ENCODE results near the gene DZIP1.

DZIP1 gene

DNA sequence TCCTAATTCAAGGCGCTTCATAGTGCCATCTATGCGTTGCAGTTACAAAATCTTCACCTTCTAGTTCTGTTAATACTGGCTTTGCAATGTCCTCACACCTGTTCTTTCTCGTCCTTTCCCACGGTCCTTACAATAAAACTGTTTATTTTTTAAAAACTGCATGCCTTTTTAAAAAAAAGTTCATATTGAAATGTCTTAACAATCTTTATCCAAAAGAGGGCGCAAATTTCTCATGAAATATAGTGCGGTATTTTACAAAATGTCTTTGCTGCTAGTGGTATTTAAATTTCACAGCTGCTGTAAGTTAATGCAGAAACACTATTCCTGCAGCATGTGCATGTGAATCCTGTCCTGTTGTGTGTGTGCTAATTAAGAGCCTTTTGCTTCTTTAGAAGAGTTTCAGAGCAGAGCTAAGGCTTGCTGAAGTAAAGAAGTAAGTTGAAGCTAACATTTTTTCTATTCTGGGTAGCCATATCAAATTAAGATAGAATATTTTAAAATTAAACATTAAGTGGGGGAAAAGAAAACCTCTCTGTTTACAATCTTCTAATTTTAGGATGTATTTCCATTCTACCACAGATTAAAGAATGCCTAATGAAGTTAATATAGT lies 107.8 kb downstream of the DZIP1 start:
- DNase-seq = peak in 1 of 2 donors; percentile 72
- Histone ChIP-seq H4K91ac (ENCODE audit: low read depth, low read length) (no peak overlapping the region), H3K9me3 (ENCODE audit: insufficient read depth, low read depth, low read length) (no peaks in the 10 kb centered on the region), H2BK120ac (ENCODE audit: insufficient read depth, low read length, poor library complexity) (no peak overlapping the region), H3K4me1 (ENCODE audit: control insufficient read depth in 1 of 2, insufficient read depth in 2 of 2, low read length in 2 of 2) (peaks cover 2 to 3% of the 10 kb centered on the region in 2 experiments), H4K12ac (ENCODE audit: low read depth, low read length) (no peak overlapping the region), H3K27ac (ENCODE audit: low read depth, low read length) (no peak overlapping the region), H3K36me3 (ENCODE audit: control insufficient read depth in 1 of 2, insufficient read depth in 2 of 2, low read length in 2 of 2) (no peaks in the 10 kb centered on the region), H3K79me2 (ENCODE audit: control insufficient read depth, insufficient read depth, low read length, poor library complexity) (no peaks in the 10 kb centered on the region), H2BK5ac (ENCODE audit: low read depth, low read length, poor library complexity) (no peak overlapping the region), H3K14ac (ENCODE audit: low read length) (no peak overlapping the region), H3K18ac (ENCODE audit: low read length) (no peak overlapping the region), H2AFZ (ENCODE audit: insufficient read depth, low read length, poor library complexity) (no peak overlapping the region), H2BK12ac (ENCODE audit: low read length) (no peak overlapping the region), H2AK5ac (ENCODE audit: low read length) (no peak overlapping the region), H3K4ac (ENCODE audit: low read depth, low read length) (no peak overlapping the region), H3K27me3 (ENCODE audit: insufficient read depth, low read length) (no peaks in the 10 kb centered on the region), H3K79me1 (ENCODE audit: low read length) (no peaks in the 10 kb centered on the region), H3K9ac (ENCODE audit: low read length) (no peak overlapping the region), H4K8ac (ENCODE audit: low read depth, low read length) (no peak overlapping the region), H3K23ac (ENCODE audit: low read length) (no peak overlapping the region), H3K4me2 (ENCODE audit: low read length) (no peak overlapping the region), H3K4me3 (ENCODE audit: low read depth, low read length) (no peak overlapping the region)
- WGBS (ENCODE audit: extremely low coverage, insufficient coverage, insufficient read length) = no CpG with 5 or more reads among the region's 6 CpGs

GRCh38 chr13:95535243-95535642 lies 109.3 kb downstream of the DZIP1 start:
- no peak overlapping the region for H3K18ac ChIP-seq (ENCODE audit: low read length)
- H3K79me2 ChIP-seq (ENCODE audit: control insufficient read depth, insufficient read depth, low read length, poor library complexity) = no peaks in the 10 kb centered on the region
- H2AK5ac ChIP-seq (ENCODE audit: low read length) = no peak overlapping the region
- H3K14ac ChIP-seq (ENCODE audit: low read length) = no peak overlapping the region
- no peak overlapping the region for H2AFZ ChIP-seq (ENCODE audit: insufficient read depth, low read length, poor library complexity)
- peaks cover 2 to 3% of the 10 kb centered on the region in 2 experiments for H3K4me1 ChIP-seq (ENCODE audit: control insufficient read depth in 1 of 2, insufficient read depth in 2 of 2, low read length in 2 of 2)
- no peaks in the 10 kb centered on the region for H3K27me3 ChIP-seq (ENCODE audit: insufficient read depth, low read length)
- no peak overlapping the region for H3K9ac ChIP-seq (ENCODE audit: low read length)
- no CpG with 5 or more reads among the region's 3 CpGs for WGBS (ENCODE audit: extremely low coverage, insufficient coverage, insufficient read length)
- H4K12ac ChIP-seq (ENCODE audit: low read depth, low read length) = no peak overlapping the region
- no peak overlapping the region for H2BK5ac ChIP-seq (ENCODE audit: low read depth, low read length, poor library complexity)
- DNase-seq = peak; percentile 9 to 20
- H2BK120ac ChIP-seq (ENCODE audit: insufficient read depth, low read length, poor library complexity) = no peak overlapping the region
- no peak overlapping the region for H3K4me3 ChIP-seq (ENCODE audit: low read depth, low read length)
- no peak overlapping the region for H4K8ac ChIP-seq (ENCODE audit: low read depth, low read length)
- H3K27ac ChIP-seq (ENCODE audit: low read depth, low read length) = no peak overlapping the region
- no peak overlapping the region for H2BK12ac ChIP-seq (ENCODE audit: low read length)
- no peaks in the 10 kb centered on the region for H3K9me3 ChIP-seq (ENCODE audit: insufficient read depth, low read depth, low read length)
- H4K91ac ChIP-seq (ENCODE audit: low read depth, low read length) = no peak overlapping the region
- no peak overlapping the region for H3K23ac ChIP-seq (ENCODE audit: low read length)
- no peaks in the 10 kb centered on the region for H3K79me1 ChIP-seq (ENCODE audit: low read length)
- no peak overlapping the region for H3K4me2 ChIP-seq (ENCODE audit: low read length)
- H3K36me3 ChIP-seq (ENCODE audit: control insufficient read depth in 1 of 2, insufficient read depth in 2 of 2, low read length in 2 of 2) = no peaks in the 10 kb centered on the region
- H3K4ac ChIP-seq (ENCODE audit: low read depth, low read length) = no peak overlapping the region

DNA sequence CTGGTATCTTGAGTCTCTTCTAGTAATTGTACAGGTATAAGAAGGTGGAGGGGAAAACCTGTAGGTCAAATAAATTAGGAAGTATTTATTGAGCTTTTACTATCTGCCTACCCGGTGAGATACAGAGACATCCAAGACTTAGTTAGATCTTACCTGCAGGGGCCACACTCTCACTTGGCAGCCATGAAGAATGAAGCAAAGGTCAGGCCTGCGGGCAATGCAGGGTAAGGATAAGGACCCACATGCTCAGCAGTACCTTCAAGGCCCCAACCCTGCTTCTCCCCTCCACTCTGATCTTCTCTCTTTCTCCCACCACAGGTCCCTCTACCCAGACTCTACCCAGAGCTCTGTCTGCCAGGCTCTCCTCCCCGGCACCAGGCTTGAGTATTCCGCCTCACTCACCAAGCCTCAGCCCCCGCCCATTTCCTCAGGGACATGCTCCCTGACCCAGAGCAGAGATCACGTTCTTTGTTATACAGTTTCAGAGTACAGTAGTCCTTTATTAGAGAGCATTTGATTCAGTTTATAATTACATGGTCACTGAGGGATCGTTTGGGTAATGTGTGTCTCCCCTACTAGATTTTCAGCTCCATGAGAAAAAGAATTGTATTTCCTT lies 110.9 kb downstream of the DZIP1 start:
- no peaks in the 10 kb centered on the region for H3K9me3 ChIP-seq (ENCODE audit: insufficient read depth, low read depth, low read length)
- no peaks in the 10 kb centered on the region for H3K36me3 ChIP-seq (ENCODE audit: control insufficient read depth in 1 of 2, insufficient read depth in 2 of 2, low read length in 2 of 2)
- no CpG with 5 or more reads among the region's 7 CpGs for WGBS (ENCODE audit: extremely low coverage, insufficient coverage, insufficient read length)
- H4K8ac ChIP-seq (ENCODE audit: low read depth, low read length) = no peak overlapping the region
- no peak overlapping the region for H3K18ac ChIP-seq (ENCODE audit: low read length)
- no peaks in the 10 kb centered on the region for H3K79me2 ChIP-seq (ENCODE audit: control insufficient read depth, insufficient read depth, low read length, poor library complexity)
- no peak overlapping the region for H3K4ac ChIP-seq (ENCODE audit: low read depth, low read length)
- H3K27me3 ChIP-seq (ENCODE audit: insufficient read depth, low read length) = no peaks in the 10 kb centered on the region
- no peak overlapping the region for H3K27ac ChIP-seq (ENCODE audit: low read depth, low read length)
- no peak overlapping the region for H3K23ac ChIP-seq (ENCODE audit: low read length)
- no peak overlapping the region for H3K9ac ChIP-seq (ENCODE audit: low read length)
- peak overlapping the region; percentile 4 for H2AFZ ChIP-seq (ENCODE audit: insufficient read depth, low read length, poor library complexity)
- H2BK120ac ChIP-seq (ENCODE audit: insufficient read depth, low read length, poor library complexity) = no peak overlapping the region
- peaks cover 2 to 3% of the 10 kb centered on the region in 2 experiments for H3K4me1 ChIP-seq (ENCODE audit: control insufficient read depth in 1 of 2, insufficient read depth in 2 of 2, low read length in 2 of 2)
- no peak overlapping the region for H2BK5ac ChIP-seq (ENCODE audit: low read depth, low read length, poor library complexity)
- no peak overlapping the region for H3K4me3 ChIP-seq (ENCODE audit: low read depth, low read length)
- no peak overlapping the region for H4K12ac ChIP-seq (ENCODE audit: low read depth, low read length)
- no peak overlapping the region for H2AK5ac ChIP-seq (ENCODE audit: low read length)
- no peaks in the 10 kb centered on the region for H3K79me1 ChIP-seq (ENCODE audit: low read length)
- H4K91ac ChIP-seq (ENCODE audit: low read depth, low read length) = no peak overlapping the region
- no peak overlapping the region for H3K14ac ChIP-seq (ENCODE audit: low read length)
- H3K4me2 ChIP-seq (ENCODE audit: low read length) = no peak overlapping the region
- peak overlapping the region; percentile 9 for H2BK12ac ChIP-seq (ENCODE audit: low read length)
- peak; percentile 52 to 74 for DNase-seq

GRCh38 chr13:95530178-95530577 lies 114.3 kb downstream of the DZIP1 start:
- H3K23ac ChIP-seq (ENCODE audit: low read length) = peak overlapping the region; percentile 61
- no peaks in the 10 kb centered on the region for H3K9me3 ChIP-seq (ENCODE audit: insufficient read depth, low read depth, low read length)
- no peak overlapping the region for H3K4ac ChIP-seq (ENCODE audit: low read depth, low read length)
- H2BK5ac ChIP-seq (ENCODE audit: low read depth, low read length, poor library complexity) = no peak overlapping the region
- H4K12ac ChIP-seq (ENCODE audit: low read depth, low read length) = no peak overlapping the region
- H4K91ac ChIP-seq (ENCODE audit: low read depth, low read length) = no peak overlapping the region
- H3K36me3 ChIP-seq (ENCODE audit: control insufficient read depth in 1 of 2, insufficient read depth in 2 of 2, low read length in 2 of 2) = no peaks in the 10 kb centered on the region
- no peaks in the 10 kb centered on the region for H3K79me2 ChIP-seq (ENCODE audit: control insufficient read depth, insufficient read depth, low read length, poor library complexity)
- H3K79me1 ChIP-seq (ENCODE audit: low read length) = no peaks in the 10 kb centered on the region
- H3K14ac ChIP-seq (ENCODE audit: low read length) = no peak overlapping the region
- no peak overlapping the region for H2AFZ ChIP-seq (ENCODE audit: insufficient read depth, low read length, poor library complexity)
- H3K27ac ChIP-seq (ENCODE audit: low read depth, low read length) = no peak overlapping the region
- H3K4me3 ChIP-seq (ENCODE audit: low read depth, low read length) = no peak overlapping the region
- DNase-seq = no peak
- no peak overlapping the region for H3K4me2 ChIP-seq (ENCODE audit: low read length)
- no peaks in the 10 kb centered on the region for H3K27me3 ChIP-seq (ENCODE audit: insufficient read depth, low read length)
- peaks cover 2 to 3% of the 10 kb centered on the region in 2 experiments for H3K4me1 ChIP-seq (ENCODE audit: control insufficient read depth in 1 of 2, insufficient read depth in 2 of 2, low read length in 2 of 2)
- H2AK5ac ChIP-seq (ENCODE audit: low read length) = no peak overlapping the region
- no peak overlapping the region for H3K9ac ChIP-seq (ENCODE audit: low read length)
- H2BK120ac ChIP-seq (ENCODE audit: insufficient read depth, low read length, poor library complexity) = no peak overlapping the region
- no peak overlapping the region for H2BK12ac ChIP-seq (ENCODE audit: low read length)
- no peak overlapping the region for H3K18ac ChIP-seq (ENCODE audit: low read length)
- no peak overlapping the region for H4K8ac ChIP-seq (ENCODE audit: low read depth, low read length)
- no CpG with 5 or more reads among the region's 5 CpGs for WGBS (ENCODE audit: extremely low coverage, insufficient coverage, insufficient read length)

All from trophoblast cell (in vitro differentiated cells and primary cell).